ENCODE measurements around the gene ITGAX. TPM values are rescaled to one million over a fixed set of nuclear protein-coding genes. Genes with fewer than 3 reads are reported as not detected.

The ITGAX gene
- total RNA-seq, 4 donors from 2014 or later = 0.11 to 3.2 (median 2.2) TPM

GRCh38 chr16:31401436-31401835 is 46.5 kb downstream of the ITGAX start:
- no peak for DNase-seq
- TF ChIP-seq CTCF (IDR thresholded peaks at IDR 0.05) (no peak), POLR2A (IDR thresholded peaks at IDR 0.05) (no peak)
- intact Hi-C loops (cut with DNase I) = no loop called here
- WGBS, 2 donors = 83 to 92% methylated on average over 7 to 11 of the region's 11 CpGs
- no peaks in the 10 kb centered on the region for H3K4me1 ChIP-seq
- H3K27ac ChIP-seq = no peak overlapping the region
- no peaks in the 10 kb centered on the region for H3K27me3 ChIP-seq
- H3K36me3 ChIP-seq = no peaks in the 10 kb centered on the region
- H3K9me3 ChIP-seq = no peaks in the 10 kb centered on the region
- H3K4me3 ChIP-seq (replicated peaks in 1 of 3) = no peak overlapping the region

GRCh38 chr16:31402687-31403086 is 47.7 kb downstream of the ITGAX start:
- intact Hi-C loops (cut with DNase I) = no loop called here
- no peak for TF ChIP-seq POLR2A (IDR thresholded peaks at IDR 0.05)
- TF ChIP-seq CTCF (IDR thresholded peaks at IDR 0.05) = no peak
- H3K27me3 ChIP-seq = no peaks in the 10 kb centered on the region
- no peaks in the 10 kb centered on the region for H3K4me1 ChIP-seq
- H3K9me3 ChIP-seq = no peaks in the 10 kb centered on the region
- WGBS, 2 donors = 88 to 95% methylated on average over 1 of the region's 1 CpG
- H3K36me3 ChIP-seq = no peaks in the 10 kb centered on the region
- DNase-seq = no peak
- no peak overlapping the region for H3K4me3 ChIP-seq (replicated peaks in 1 of 3)
- no peak overlapping the region for H3K27ac ChIP-seq

GRCh38 chr16:31403590-31404352 is 48.8 kb downstream of the ITGAX start:
- Histone ChIP-seq H3K27me3 (no peaks in the 10 kb centered on the region), H3K4me3 (replicated peaks in 1 of 3) (no peak overlapping the region), H3K4me1 (no peaks in the 10 kb centered on the region), H3K36me3 (no peaks in the 10 kb centered on the region), H3K9me3 (no peaks in the 10 kb centered on the region), H3K27ac (no peak overlapping the region)
- 78 to 82% methylated on average over 11 to 14 of the region's 21 CpGs for WGBS, 2 donors
- no peak for DNase-seq
- intact Hi-C loops (cut with DNase I) = no loop called here
- TF ChIP-seq CTCF (IDR thresholded peaks at IDR 0.05) = no peak
- no peak for TF ChIP-seq POLR2A (IDR thresholded peaks at IDR 0.05)

- intact Hi-C loops (cut with DNase I) = no loop called here
- 59 to 63% methylated on average over 7 to 9 of the region's 9 CpGs for WGBS, 2 donors
- TF ChIP-seq CTCF (IDR thresholded peaks at IDR 0.05) (no peak), POLR2A (IDR thresholded peaks at IDR 0.05) (no peak)
- Histone ChIP-seq H3K27me3 (no peaks in the 10 kb centered on the region), H3K9me3 (no peaks in the 10 kb centered on the region), H3K27ac (no peak overlapping the region), H3K4me3 (replicated peaks in 1 of 3) (no peak overlapping the region), H3K4me1 (no peaks in the 10 kb centered on the region), H3K36me3 (no peaks in the 10 kb centered on the region)
- no peak for DNase-seq
Observed at GRCh38 chr16:31404353-31405064, 49.5 kb downstream of the ITGAX start.

GRCh38 chr16:31407406-31407805 is 52.4 kb downstream of the ITGAX start:
- Histone ChIP-seq H3K27ac (no peak overlapping the region), H3K4me3 (replicated peaks in 1 of 3) (no peak overlapping the region), H3K4me1 (no peaks in the 10 kb centered on the region), H3K36me3 (no peaks in the 10 kb centered on the region), H3K9me3 (no peaks in the 10 kb centered on the region), H3K27me3 (no peaks in the 10 kb centered on the region)
- intact Hi-C loops (cut with DNase I) = no loop called here
- TF ChIP-seq POLR2A (IDR thresholded peaks at IDR 0.05) = no peak
- no peak for TF ChIP-seq CTCF (IDR thresholded peaks at IDR 0.05)
- no peak for DNase-seq
- 90 to 95% methylated on average over 3 to 8 of the region's 8 CpGs for WGBS, 2 donors

All from thyroid gland (tissue), 4 donors.